Suprapubic skin (tissue), 4 donors: ENCODE results near the gene ZNF804A.

Source experiments
- CTCF ChIP-seq, 2 donors: fragments of 200-600 bp in 1 of 2; fragments of 450-650 bp in 1 of 2; sonication (generic) in 1 of 2; IDR thresholded peaks; one replicate each; pipeline ENCODE4 v1.5.1; 2016 to 2019; ENCODE audit warnings: antibody characterized with exemption in 2 of 2, mild to moderate bottlenecking in 1 of 2, moderate library complexity in 1 of 2
- EP300 ChIP-seq: sonication (generic); formaldehyde crosslinking; IDR thresholded peaks from one replicate; pipeline ENCODE4 v1.6.1; 2017; ENCODE audit warnings: antibody characterized with exemption
- POLR2A ChIP-seq, 2 donors: fragments of 450-650 bp; IDR thresholded peaks; one replicate each; pipeline ENCODE4 v1.6.1; 2017; ENCODE audit warnings: antibody characterized with exemption in 2 of 2, mild to moderate bottlenecking in 2 of 2, moderate library complexity in 2 of 2
- POLR2AphosphoS5 ChIP-seq, 3 donors: sonication (generic); formaldehyde crosslinking; IDR thresholded peaks; one replicate each; pipeline ENCODE4 v1.6.1; 2017; ENCODE audit warnings: antibody characterized with exemption in 3 of 3

- TF ChIP-seq CTCF (IDR thresholded peaks at IDR 0.05), result no peak
- no peak for TF ChIP-seq POLR2A (IDR thresholded peaks at IDR 0.05)
- TF ChIP-seq EP300, result no peak
- TF ChIP-seq POLR2AphosphoS5 (IDR thresholded peaks at IDR 0.05), result no peak
Measured at GRCh38 chr2:184683911-184684310, 85.6 kb downstream of the ZNF804A start.
